HCT116 (cell line): ENCODE results near the gene TJAP1. TPM values are rescaled to one million over a fixed set of nuclear protein-coding genes. Genes with fewer than 3 reads are reported as not detected.

Source experiments
- ATAC-seq: fragments of 200-7000 bp; cut with Tn5 transposase; 2 replicates; pipeline ENCODE4 v1.9.1; 2020; ENCODE audit warnings: mild to moderate bottlenecking, moderate library complexity
- BruUV-seq: library from RNA; stranded (reverse); fragments of 400-500 nt; replicated peaks from 2 replicates; lab custom pipeline; 2021; lab: Mats Ljungman, UMichigan
- CTCF ChIA-PET: fragments of 300-600 bp; sonication (Branson Sonifier 250); formaldehyde crosslinking; loops from one replicate; lab custom pipeline; 2021; ENCODE audit warnings: antibody characterized with exemption; lab: Charles Lee
- POLR2A ChIA-PET: fragments of 300-600, 350-600 bp; sonication (Branson Sonifier 250); formaldehyde crosslinking; loops from one replicate; lab custom pipeline; 2021; ENCODE audit warnings: antibody characterized with exemption; lab: Charles Lee
- RAD21 ChIA-PET, 2 experiments: fragments of 300-600 bp; sonication (Branson Sonifier 250); formaldehyde crosslinking; loops; one replicate each; lab custom pipeline; 2023; ENCODE audit warnings: low total read pairs in 2 of 2; ENCODE audit not compliant: uncharacterized antibody in 2 of 2, unreplicated experiment in 2 of 2, low non-redundant PET in 1 of 2; lab: Charles Lee
- DNase-seq: peaks from one replicate; pipeline ENCODE4 v3.0.0-alpha.2; 2010; ENCODE audit warnings: low read depth, low spot score
- H2AFZ ChIP-seq: fragments of 200-600 bp; shearing (Covaris generic), sonication (generic); 2 replicates; pipeline ENCODE4 v1.6.1; 2017; ENCODE audit warnings: low read depth, mixed run types, mixed read lengths, antibody characterized with exemption, low read length; ENCODE audit not compliant: poor library complexity, severe bottlenecking
- H3K27ac ChIP-seq: 2 replicates; pipeline ENCODE4 v1.5.1; 2012; ENCODE audit warnings: low read depth, low read length
- H3K27me3 ChIP-seq: fragments of 200-600 bp; sonication (generic); 2 replicates; pipeline ENCODE4 v1.6.1; 2016; ENCODE audit warnings: mixed run types, low read length, mixed read lengths; ENCODE audit not compliant: insufficient read depth
- H3K36me3 ChIP-seq, 2 experiments: fragments of 200-500 bp in 1 of 2; fragments of 200-600 bp in 1 of 2; sonication (Bioruptor generic) in 1 of 2; sonication (generic) in 1 of 2; 2 replicates each; pipeline versions ENCODE4 v1.5.1 to v1.6.1; 2014 to 2016; ENCODE audit warnings: low read length in 2 of 2, inconsistent platforms in 1 of 2, mixed read lengths in 1 of 2, mixed run types in 1 of 2; ENCODE audit not compliant: insufficient read depth in 2 of 2, control insufficient read depth in 1 of 2
- H3K4me1 ChIP-seq, 2 experiments: fragments of 200-600 bp in 1 of 2; sonication (generic) in 1 of 2; 2 replicates each; pipeline versions ENCODE4 v1.5.1 to v1.6.1; 2012 to 2017; ENCODE audit warnings: low read length in 2 of 2, inconsistent platforms in 1 of 2, mild to moderate bottlenecking in 1 of 2, mixed read lengths in 1 of 2, mixed run types in 1 of 2, moderate library complexity in 1 of 2; ENCODE audit not compliant: insufficient read depth in 2 of 2, control insufficient read depth in 1 of 2
- H3K4me2 ChIP-seq: fragments of 200-600 bp; sonication (generic); 2 replicates; pipeline ENCODE4 v1.6.1; 2017; ENCODE audit warnings: mixed run types, low read length, mixed read lengths
- H3K4me3 ChIP-seq, 2 experiments: fragments of 200-600 bp in 1 of 2; sonication (generic) in 1 of 2; replicated peaks in 1 of 2; 2 replicates each; pipeline ENCODE4 v1.5.1; 2011 to 2016; ENCODE audit warnings: low read length in 2 of 2, control low read depth in 1 of 2, low read depth in 1 of 2, mild to moderate bottlenecking in 1 of 2, mixed read lengths in 1 of 2, mixed run types in 1 of 2
- H3K79me2 ChIP-seq: fragments of 200-600 bp; sonication (generic); 2 replicates; pipeline ENCODE4 v1.6.1; 2017; ENCODE audit warnings: mild to moderate bottlenecking, mixed run types, low read length, moderate library complexity, mixed read lengths; ENCODE audit not compliant: insufficient read depth
- H3K9ac ChIP-seq: fragments of 200-600 bp; sonication (generic); 2 replicates; pipeline ENCODE4 v1.6.1; 2016; ENCODE audit warnings: low read length, mixed read lengths
- H3K9me2 ChIP-seq: fragments of 200-600 bp; sonication (generic), shearing (Covaris generic); 2 replicates; pipeline ENCODE4 v1.6.1; 2017; ENCODE audit warnings: mixed run types, mild to moderate bottlenecking, moderate library complexity; ENCODE audit not compliant: insufficient read depth
- H3K9me3 ChIP-seq, 2 experiments: fragments of 200-500 bp in 1 of 2; fragments of 200-600 bp in 1 of 2; sonication (Bioruptor generic) in 1 of 2; sonication (generic) in 1 of 2; 2 replicates each; pipeline ENCODE4 v1.6.1; 2014 to 2017; ENCODE audit warnings: low read length in 2 of 2, mixed read lengths in 2 of 2, inconsistent platforms in 1 of 2, low read depth in 1 of 2, mild to moderate bottlenecking in 1 of 2, mixed run types in 1 of 2, moderate library complexity in 1 of 2; ENCODE audit not compliant: control insufficient read depth in 1 of 2, insufficient read depth in 1 of 2
- H4K20me1 ChIP-seq: fragments of 200-600 bp; sonication (generic), shearing (Covaris generic); 2 replicates; pipeline ENCODE4 v1.6.1; 2017; ENCODE audit warnings: mixed run types, mild to moderate bottlenecking, moderate library complexity; ENCODE audit not compliant: insufficient read depth
- ATF3 ChIP-seq: IDR thresholded peaks from 2 replicates; pipeline ENCODE4 v1.6.1; 2012
- EGR1 ChIP-seq: IDR thresholded peaks from 2 replicates; pipeline ENCODE4 v1.6.1; 2012; ENCODE audit warnings: low read depth
- FOSL1 ChIP-seq: IDR thresholded peaks from 2 replicates; pipeline ENCODE4 v1.6.1; 2012; ENCODE audit warnings: low read depth
- JUND ChIP-seq: IDR thresholded peaks from 2 replicates; pipeline ENCODE4 v1.6.1; 2012
- POLR2A ChIP-seq: IDR thresholded peaks from 2 replicates; pipeline ENCODE4 v1.7.0; 2011; ENCODE audit warnings: borderline replicate concordance; ENCODE audit not compliant: insufficient read depth, insufficient read length; ENCODE audit errors: extremely low read depth
- REST ChIP-seq: IDR thresholded peaks from 2 replicates; pipeline ENCODE4 v1.6.1; 2012; ENCODE audit warnings: low read depth
- SRF ChIP-seq: IDR thresholded peaks from 2 replicates; pipeline ENCODE4 v1.6.1; 2012; ENCODE audit warnings: low read depth
- TCF7L2 ChIP-seq: IDR thresholded peaks from 2 replicates; pipeline ENCODE4 v1.7.0; 2011; ENCODE audit warnings: borderline replicate concordance, inconsistent platforms; ENCODE audit not compliant: insufficient read depth, insufficient read length; ENCODE audit errors: extremely low read depth
- YY1 ChIP-seq: IDR thresholded peaks from 2 replicates; pipeline ENCODE4 v1.6.1; 2011; ENCODE audit warnings: low read length, low read depth, moderate library complexity, mild to moderate bottlenecking; ENCODE audit not compliant: insufficient replicate concordance; ENCODE audit errors: extremely low read depth
- ZFX ChIP-seq: fragments of 450-650 bp; IDR thresholded peaks from 2 replicates; pipeline ENCODE4 v1.6.1; 2017
- intact Hi-C: fragments of 100-400 bp; cut with micrococcal nuclease; formaldehyde crosslinking; loops from 2 replicates; pipeline ENCODE4 v1.10.0; 2022
- total RNA-seq: library from RNA; stranded (reverse); gene quantifications from one replicate; pipeline ENCODE4 v1.2.1, GENCODE V29; 2021; ENCODE audit not compliant: unreplicated experiment
- TF ChIP-seq, protein P1 (sequence below), 3 experiments: fragments of 200-600 bp in 1 of 3; sonication (generic) in 1 of 3; IDR thresholded peaks in 2 of 3; conservative IDR thresholded peaks in 1 of 3; 2 replicates each; pipeline ENCODE4 v1.5.1; 2012 to 2017; ENCODE audit warnings: low read depth in 2 of 3, low read length in 2 of 3, antibody characterized with exemption in 1 of 3, borderline replicate concordance in 1 of 3, control low read depth in 1 of 3, mild to moderate bottlenecking in 1 of 3, mixed read lengths in 1 of 3, mixed run types in 1 of 3, moderate library complexity in 1 of 3; ENCODE audit not compliant: insufficient read depth in 1 of 3
- TF ChIP-seq, protein P2 (sequence below): IDR thresholded peaks from 2 replicates; pipeline ENCODE4 v1.6.1; 2012

TJAP1 gene
- total RNA-seq, 1 experiment from 2014 or later = 45.2 TPM

DNA sequence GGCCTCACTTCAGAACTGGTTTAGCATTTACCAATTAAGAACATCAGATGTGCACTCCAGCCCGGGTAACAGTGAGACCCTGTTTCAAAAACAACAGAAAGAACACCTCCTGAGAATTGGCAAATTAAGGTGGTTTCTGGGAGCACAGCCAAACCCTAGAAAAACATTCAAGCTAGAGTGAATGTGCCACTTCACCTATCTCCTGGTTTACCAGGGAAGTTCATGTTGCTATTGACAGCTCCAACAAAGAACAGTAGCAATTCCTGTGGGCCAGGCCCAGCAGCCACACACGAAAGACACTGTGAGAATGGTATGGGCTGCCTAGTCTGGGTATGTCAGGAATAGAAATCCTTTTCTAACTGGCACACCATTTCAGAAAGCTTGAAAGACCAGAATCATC is 44.5 kb downstream of the TJAP1 start:
- POLR2A ChIA-PET = no interaction called here

More for the DNA sequence above, 44.5 kb downstream of the TJAP1 start:
- Histone ChIP-seq H3K4me2 (no peak overlapping the region), H3K27ac (no peak overlapping the region), H3K36me3 (peaks cover 58 to 83% of the 10 kb centered on the region in 2 experiments), H2AFZ (no peak overlapping the region), H3K79me2 (peaks cover 50% of the 10 kb centered on the region), H3K9me3 (no peaks in the 10 kb centered on the region), H3K4me1 (peaks cover 6 to 9% of the 10 kb centered on the region in 2 experiments; a peak in 3 of 4 replicates), H3K9ac (no peak overlapping the region), H3K9me2 (no peaks in the 10 kb centered on the region), H3K4me3 (no peak overlapping the region), H4K20me1 (0 out of 2 replicates have a peak, but pooled peaks cover 3% of the 10 kb centered on the region), H3K27me3 (no peaks in the 10 kb centered on the region)
- ChIA-PET CTCF (no interaction called here), RAD21 (no interaction called here)
- intact Hi-C loops = no loop called here
- BruUV-seq = no TSS peak
- no peak for DNase-seq
- no peak for ATAC-seq
- no peak for TF ChIP-seq POLR2A
- TF ChIP-seq ZFX = no peak
- TF ChIP-seq REST = no peak
- TF ChIP-seq JUND = no peak
- TF ChIP-seq TCF7L2 = no peak
- TF ChIP-seq, protein P1, sequence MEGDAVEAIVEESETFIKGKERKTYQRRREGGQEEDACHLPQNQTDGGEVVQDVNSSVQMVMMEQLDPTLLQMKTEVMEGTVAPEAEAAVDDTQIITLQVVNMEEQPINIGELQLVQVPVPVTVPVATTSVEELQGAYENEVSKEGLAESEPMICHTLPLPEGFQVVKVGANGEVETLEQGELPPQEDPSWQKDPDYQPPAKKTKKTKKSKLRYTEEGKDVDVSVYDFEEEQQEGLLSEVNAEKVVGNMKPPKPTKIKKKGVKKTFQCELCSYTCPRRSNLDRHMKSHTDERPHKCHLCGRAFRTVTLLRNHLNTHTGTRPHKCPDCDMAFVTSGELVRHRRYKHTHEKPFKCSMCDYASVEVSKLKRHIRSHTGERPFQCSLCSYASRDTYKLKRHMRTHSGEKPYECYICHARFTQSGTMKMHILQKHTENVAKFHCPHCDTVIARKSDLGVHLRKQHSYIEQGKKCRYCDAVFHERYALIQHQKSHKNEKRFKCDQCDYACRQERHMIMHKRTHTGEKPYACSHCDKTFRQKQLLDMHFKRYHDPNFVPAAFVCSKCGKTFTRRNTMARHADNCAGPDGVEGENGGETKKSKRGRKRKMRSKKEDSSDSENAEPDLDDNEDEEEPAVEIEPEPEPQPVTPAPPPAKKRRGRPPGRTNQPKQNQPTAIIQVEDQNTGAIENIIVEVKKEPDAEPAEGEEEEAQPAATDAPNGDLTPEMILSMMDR (IDR thresholded peaks at IDR 0.05 in 2 of 3, conservative IDR thresholded peaks at IDR 0.05 in 1 of 3; ENCODE audit: borderline replicate concordance in 1 of 3, insufficient read depth in 1 of 3, low read depth in 2 of 3, low read length in 2 of 3) = no peak
- no peak for TF ChIP-seq EGR1
- no peak for TF ChIP-seq FOSL1
- TF ChIP-seq, protein P2, sequence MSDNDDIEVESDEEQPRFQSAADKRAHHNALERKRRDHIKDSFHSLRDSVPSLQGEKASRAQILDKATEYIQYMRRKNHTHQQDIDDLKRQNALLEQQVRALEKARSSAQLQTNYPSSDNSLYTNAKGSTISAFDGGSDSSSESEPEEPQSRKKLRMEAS = no peak
- no peak for TF ChIP-seq SRF
- TF ChIP-seq ATF3 = no peak
- no peak for TF ChIP-seq YY1
